Stimulated activated CD8-positive, alpha-beta memory T cell treated with anti-CD3 and anti-CD28 coated beads, Interleukin-7, amount 100 ng/mL, for 24 hours (primary cell): ENCODE results near the gene SLC13A4.
"Not testable (repeated sequence)": the region's sequence is repeated elsewhere in the genome, so short reads cannot be mapped to it uniquely, and the experiment has no call there.

Experiments
- DNase-seq: peaks from one replicate; pipeline ENCODE4 v3.0.0-alpha.2; 2020; ENCODE audit warnings: low read depth

Gene SLC13A4

DNA sequence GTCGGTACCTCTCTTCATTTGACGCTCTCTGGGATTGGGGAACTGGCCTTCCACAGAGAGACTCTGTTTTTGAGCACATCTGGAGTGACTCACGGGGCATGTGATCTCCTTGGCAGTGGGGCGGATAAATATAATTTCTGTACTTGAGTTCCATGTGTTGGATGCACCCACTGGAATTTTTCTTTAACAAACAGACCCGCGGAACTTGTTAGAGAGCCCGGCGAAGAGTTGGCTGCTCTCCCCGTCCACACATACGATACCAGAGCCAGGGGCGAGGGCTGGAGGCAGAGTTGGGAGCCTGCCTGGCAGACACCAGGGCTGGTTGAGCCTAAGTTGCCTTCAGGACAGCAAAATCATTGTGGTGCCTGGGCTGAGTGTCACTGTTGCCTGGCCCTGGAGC, 20.8 kb upstream of the SLC13A4 start, which contains the start of gene FAM180A:
Gene FAM180A (minus strand): TSS at position 44 of the 400 bp plus-strand sequence. CDS start 233 bp downstream, outside the sequence.
- DNase-seq, result no peak

DNA sequence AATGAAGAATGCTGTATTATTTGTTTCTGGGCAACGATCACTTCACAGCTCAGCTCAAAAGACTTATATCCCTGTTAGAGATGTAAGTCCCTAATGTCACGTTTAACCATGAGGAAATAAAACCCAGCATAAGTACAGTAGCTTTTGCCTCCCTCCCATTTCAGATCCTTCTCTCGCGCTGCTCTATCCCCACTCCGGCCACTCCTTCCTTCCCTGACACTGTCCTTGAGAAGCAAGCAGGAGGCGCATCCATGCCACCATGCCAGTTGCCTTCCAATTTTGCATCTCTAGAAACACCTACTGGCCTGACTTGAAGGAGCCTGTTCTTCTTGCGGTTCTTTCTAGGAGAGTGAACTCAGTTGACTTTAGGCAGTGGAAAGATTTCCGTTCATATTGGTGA, 19.4 kb upstream of the SLC13A4 start:
- DNase-seq, result no peak

DNA sequence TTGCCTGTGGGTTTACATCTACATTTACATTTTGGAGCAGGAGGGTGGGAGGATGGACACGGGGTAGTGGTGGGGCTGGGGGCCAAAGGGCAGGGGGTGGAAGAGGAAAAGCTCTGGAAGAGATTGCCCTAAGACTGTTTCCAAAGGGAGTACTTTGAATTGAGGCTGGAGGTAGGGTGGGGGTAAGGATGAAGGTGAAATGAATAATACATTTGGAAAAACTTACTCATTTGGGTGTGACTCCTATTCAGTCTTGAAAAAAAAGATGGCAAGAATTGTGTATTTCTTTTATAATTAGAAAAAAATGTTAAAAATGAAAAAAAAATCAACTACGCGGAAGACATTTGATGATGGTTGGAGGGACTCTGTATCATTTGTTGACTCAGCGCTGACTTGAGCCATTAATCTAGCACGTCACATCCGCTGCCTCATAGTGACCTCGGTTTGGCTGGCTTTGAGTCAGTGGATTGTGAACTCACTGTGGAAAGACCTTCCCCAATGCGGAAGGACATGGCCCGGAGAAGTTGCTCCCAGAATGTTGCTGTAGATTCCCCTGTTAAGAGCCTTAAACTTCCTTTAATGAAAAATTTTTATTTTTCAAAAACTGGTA, 17.8 kb upstream of the SLC13A4 start:
- DNase-seq, result no peak

DNA sequence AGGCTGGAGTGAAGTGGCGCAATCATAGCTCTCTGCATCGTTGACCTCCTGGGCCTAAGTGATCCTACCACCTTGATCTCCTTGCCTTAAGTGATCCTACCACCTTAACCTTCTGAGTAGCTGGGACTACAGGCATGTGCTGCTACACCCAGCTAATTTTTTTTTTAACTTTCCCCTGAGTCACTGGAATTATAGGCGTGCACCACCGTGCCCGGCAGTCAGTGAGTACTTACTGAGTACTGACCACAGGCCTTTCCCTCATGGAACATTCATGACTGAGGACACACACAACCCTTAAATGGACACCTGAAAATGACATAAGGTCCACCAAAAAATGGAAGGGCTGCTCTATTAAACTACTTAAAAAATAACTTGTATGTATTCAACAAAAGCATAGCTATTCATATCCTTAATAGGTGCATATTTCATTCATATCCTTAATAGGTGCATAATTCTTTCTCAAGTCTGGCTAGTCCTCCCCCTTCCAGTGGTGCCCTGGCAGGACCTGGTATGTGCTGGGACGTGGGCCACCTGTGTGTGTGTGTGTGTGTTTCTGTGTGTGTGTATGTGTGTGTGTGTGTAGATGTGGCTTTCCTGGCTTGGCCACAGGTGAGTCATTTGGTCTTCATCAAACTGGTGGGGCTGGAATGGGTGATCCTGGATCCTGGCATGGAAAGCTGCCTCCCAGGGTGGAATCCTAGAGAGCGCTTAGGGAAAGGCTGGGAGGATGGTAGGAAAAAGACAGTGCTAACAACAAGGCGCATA, 17.1 kb upstream of the SLC13A4 start:
- DNase-seq, result no peak

DNA sequence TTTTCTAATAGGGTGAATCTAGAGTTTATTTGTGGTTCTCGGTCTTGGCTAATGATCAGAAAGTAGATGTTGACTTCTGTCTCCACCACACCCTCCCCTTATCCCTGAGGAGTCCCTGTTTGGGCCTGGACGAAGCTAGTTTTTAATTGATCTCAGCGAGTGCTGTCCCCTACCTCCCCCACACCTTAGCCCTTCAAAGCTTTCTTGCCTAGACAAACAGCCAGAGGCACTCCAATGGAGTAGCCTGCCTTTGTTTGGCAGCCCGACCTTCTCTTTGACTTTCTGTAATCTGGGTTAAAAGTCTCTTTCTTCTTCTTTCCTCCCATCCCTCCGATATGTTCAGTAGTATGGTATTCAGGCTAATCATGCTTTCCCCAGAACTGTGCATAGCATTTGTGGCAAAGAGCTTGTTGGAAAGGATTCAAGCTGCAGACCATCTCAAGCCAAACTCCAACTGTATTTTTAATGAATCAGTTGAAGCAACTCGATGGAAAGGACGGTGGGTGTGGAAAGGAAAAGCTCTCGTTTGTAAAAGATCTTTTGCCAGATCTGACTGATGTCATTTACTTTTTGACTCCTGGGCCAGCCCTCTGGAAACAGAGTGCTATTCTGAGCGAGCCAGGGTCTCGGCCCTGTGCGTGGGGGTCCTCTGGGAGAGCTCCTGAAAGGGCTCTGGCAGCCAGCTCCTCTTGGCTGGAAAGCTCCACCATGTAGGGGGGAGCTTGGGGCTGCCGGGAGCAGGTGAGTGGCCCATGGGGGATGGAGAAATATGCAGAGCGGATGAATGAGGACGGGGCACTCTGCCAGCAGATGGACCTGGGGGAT, 16.1 kb upstream of the SLC13A4 start:
- no peak for DNase-seq

DNA sequence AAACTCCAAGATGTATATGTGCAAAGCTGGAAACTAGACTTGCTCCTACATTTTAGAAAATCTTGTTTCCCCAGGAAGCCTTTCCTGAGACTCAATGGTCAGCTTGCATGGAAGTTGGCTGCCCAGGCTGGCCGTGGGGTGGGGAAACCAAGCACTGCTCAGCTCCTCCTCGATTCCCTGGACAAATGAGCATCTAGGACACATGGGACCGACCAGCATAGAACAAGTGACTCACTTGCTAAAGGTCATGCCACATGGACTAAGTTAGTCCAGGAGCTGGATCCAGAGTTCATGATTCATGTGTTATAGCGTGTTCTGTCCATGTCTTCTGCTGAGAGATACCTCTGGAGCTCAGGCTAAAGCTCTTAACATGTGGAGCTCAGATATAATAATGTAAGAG, 14.4 kb upstream of the SLC13A4 start:
- no peak for DNase-seq

DNA sequence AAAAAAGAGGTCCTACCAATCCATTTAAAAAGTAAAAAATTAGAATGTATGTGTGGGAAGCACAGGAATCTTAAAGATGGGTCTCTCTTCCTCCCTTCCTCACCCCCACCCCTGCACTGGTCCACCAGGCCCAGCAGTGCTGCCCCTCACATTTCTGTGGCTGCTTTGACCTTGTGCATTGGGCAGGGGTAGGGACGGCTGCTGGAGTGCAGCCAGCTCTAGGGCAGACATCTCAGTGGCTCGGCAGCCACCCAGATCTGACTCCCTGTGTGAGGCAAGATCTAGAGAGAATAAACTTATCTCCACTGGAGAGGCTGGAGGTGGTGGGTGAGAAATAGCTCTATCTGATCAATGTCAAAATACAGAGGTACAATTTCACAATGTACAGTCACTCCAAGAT, 13.9 kb upstream of the SLC13A4 start:
- DNase-seq, result no peak

DNA sequence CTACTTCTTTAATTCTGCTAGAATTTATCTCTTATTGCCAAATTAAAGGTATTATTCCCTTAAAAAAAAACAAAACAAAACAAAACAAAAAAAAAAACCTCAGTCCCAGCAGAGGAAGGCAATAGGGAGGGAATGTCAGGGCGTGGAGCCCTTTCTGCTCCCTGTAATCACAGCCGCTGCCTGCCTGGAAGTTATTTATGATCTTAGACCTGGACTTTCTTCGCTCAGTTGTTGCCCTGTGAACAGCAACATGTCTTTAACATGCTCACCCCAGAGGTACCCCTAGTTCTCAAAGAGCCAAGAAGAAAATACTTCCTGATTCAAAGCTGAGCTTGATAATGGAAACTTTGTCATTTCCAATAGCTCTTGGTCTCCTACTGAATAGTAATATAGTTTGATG, 12.9 kb upstream of the SLC13A4 start:
- no peak for DNase-seq

DNA sequence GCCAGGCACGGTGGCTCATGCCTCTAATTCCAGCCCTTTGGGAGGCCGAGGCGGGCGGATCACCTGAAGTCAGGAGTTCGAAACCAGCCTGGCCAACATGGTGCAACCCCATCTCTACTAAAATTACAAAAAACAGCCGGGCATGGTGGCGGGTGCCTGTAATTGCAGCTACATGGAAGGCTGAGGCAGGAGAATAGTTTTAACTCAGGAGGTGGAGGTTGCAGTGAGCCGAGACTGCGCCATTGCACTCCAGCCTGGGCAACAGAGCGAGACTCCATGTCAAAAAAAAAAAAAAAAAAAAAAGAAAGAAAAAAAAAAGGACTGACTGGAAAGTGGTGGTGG, 9.3 kb upstream of the SLC13A4 start:
- not testable (repeated sequence) for DNase-seq

DNA sequence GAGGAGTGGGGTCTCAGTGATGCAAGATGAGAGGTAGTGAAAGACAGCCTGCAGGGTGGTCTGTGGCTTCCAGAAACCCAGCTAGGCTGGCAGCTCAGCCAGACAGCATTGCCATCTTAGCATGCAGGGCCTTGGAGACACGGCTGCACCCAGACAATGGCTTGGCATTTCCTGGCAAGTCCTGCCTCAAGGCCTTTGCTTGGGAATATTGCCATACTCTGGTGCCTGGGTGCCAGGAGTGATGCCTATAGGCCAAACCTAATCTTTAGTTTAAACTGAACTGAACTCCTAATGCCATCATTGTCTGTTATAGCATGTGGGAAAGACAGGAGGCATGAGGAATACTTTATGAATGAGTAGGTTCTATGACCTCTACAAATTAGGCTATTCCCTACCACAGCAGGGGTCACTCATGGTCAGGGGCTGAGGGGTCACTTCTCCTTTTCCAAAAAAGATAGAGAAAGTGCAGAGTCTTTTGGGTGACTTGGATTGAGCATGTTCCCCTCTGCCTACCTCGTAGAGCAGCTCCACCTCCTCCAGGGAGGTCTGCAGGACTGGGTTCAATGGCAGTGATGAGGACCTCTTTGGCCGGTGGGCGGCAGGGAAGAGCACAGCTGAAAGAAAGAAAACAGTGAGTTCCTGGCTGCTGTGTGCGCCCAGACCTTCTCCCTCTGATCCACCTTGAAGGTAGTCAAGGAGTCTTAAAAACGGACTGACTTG, 8.8 kb upstream of the SLC13A4 start:
- no peak for DNase-seq

DNA sequence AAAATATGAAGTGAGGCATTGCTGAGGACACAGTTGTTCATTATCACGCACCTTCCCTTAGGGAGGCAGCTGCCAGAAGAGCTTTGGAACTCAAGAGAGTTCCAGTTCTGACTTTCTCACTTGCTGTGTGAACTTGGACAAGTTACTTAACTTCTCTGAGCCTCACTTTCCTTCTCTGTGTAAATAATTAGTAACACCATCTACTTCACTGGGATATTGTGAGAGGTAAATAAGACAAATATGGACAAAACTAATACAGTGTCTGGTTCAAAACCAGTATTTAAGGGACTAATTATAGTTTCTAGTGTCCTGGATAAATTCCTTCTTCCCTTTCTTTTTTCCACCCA, 6.3 kb upstream of the SLC13A4 start:
- DNase-seq, result no peak

DNA sequence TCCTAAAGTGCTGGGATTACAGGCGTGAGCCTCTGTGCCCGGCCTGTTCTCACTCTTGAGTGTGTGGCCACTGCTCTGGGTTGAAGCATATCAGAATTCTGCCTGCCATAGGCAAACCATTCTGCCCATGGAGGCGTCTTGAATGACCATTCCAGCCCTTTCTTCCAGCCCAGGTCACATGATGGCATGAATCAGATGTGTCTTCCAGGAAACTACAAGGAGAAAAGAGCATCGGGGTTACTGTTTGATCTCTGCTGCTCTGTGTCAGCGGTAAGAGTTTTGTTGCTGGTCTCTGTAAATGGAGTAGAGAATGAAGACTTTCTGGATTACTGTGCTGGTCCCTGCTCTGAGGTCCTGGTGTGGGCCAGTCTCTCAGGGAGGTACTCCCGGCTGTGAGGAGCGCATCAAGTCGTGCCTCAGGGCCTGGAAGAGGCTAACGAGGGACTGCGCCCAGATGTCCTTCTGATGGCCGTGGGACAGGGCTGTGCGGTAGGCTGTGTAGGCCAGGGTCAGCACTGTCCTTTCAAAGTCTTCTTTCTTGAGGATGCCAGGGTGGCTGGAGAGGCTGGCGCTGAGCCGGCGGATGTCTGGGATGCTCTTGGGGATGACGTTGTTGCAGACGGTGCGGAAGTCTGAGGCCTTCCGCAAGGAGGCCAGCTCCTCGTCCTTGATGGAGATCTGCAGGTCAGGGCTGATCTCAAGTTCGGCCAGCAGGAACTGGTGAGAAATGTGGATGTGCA, 5.8 kb upstream of the SLC13A4 start:
- DNase-seq, result no peak

DNA sequence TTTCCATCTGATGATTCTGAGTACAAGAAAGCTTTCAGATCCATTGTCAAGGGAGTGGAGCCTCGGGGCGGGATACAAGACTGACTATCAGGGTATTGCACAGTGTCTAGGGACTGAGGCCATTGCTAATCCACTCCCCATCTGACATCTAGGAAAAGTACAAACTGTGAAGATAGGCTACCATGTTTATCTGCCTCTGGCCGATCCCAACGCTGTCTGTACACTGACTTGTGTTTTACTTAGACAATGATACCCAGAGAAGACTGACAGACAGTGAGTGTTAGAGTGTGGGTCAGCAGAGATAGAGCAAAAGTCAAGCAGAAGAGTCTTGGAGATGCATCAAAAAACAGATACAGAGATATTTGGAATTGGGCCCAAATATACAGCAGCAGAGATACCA, 3.1 kb upstream of the SLC13A4 start:
- no peak for DNase-seq

DNA sequence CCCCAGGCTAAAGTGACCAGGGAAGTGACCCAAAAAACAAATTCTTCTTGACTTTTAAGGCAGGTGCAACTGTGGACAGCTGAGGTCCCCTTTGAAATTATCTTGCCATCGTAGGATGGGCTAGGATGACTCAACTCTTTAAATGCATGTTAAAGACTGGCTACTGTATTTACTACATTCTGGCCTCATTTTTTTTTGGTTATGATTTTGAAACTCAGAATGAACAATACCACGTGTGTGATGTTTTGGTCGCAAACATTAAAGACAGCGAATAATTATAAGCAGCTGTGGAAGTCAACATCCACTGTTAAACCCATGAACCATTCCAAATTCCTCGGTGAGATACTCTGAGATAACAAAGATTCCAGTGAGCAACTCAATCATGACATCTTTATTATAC, 1.2 kb upstream of the SLC13A4 start:
- no peak for DNase-seq

DNA sequence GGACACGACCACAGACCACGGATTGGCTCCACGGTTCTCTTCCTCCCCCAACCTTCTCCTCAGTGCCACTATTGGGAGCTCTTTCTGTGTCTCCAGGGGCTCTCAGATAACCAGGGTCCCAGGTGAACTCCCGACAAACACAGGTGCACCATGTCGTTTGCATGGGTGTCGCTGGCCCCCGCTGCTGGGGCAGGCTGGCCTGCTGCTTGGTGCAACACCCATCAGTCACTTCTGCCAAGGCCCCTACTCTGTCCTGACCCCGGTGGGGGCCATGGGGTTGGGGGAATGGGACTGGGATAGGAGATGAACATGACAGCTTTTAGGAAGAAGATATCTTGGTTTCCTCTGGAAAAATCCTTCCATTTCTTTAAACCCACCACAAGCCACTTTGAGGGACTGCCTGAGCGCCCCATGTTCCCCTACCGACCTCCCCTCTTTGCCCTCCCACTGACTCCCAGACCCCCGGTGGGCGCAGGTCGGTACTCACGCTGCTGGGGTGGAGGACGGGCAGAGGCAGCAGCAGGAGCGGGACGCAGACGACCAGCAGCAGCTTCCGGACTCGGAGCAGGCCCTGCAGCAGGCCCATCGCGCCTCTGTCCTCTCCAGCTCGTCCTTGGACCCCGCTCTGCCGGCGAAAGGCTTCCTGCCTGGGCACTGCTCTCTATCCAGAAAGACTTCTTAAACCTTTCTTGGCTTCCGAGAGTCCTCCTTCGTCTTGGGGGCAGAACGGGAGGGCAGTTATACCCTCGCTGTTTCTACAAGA, 894 bp downstream of the SLC13A4 start:
- no peak for DNase-seq

DNA sequence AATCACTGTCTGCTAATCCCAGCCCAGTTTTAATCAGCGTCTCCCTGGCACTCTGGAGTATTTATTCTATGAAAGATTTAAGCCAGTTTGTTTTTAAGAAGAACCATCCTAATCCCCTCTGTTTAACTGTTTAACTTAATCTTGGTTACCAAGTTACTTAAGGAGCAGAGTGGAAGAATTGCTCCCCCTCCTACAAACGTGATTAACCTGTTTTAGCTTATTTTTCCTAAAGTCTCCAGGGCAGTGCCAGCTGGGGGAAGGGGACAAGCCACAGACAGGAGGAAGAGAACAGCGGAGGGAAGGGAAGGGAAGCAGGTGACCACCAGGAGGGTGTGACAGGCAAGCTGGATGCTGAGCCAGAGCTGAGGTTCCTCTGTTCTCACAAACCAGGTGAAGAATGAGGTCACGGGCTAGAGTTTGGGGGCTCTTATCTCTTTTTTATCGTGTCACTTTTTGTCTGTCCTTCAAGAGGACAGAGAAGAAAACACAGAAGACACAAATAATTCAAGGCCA, 1.7 kb downstream of the SLC13A4 start:
- no peak for DNase-seq

DNA sequence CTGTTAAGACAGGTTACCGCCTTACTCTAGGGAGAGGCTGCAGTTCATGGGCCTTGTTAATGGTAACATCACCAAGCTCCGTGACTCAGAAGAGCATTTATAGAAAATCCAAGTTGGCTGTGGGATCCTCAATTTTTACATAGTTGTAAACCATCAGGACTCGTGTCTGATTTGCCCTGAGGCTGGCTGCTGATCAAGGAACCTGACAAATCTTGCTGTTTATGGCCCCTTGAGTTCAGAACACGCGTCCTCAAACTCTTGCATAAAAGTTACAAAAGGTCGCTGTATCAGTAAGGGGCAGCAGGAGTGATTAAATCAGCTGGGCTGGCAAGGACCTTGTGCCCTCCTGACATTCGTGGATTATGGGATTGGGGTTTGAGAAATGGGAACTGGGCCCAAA, 4.6 kb downstream of the SLC13A4 start:
- no peak for DNase-seq

DNA sequence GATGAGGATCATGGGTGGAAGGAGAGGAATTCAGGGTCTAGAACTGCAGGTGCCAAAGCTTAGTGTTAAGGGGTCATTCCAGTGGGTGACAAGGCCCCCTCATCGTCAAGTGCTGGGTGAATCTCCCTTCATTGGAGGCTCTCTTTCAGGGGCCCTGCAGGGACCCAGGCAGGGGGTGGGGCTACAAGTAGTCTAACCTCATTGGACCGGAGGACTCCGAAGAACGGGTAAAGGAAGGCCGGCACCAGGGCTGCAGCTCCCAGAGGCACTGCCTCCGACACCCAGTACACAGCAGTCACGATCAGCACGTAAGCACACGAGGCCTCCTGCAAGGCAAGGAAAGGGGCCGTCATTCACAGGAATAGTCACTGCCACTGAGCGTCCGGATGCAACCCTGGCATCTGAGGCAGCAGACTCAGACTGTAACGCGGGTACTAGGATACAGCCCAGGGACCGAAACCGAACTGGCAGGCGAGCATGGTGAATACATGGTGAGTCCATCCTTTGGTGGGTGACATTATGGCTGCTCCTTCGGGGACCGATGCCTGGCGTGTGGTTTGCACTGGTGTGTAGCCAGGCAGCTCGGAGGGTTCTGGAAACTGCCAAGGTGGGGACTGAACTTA, 6.7 kb downstream of the SLC13A4 start:
- DNase-seq, result no peak

DNA sequence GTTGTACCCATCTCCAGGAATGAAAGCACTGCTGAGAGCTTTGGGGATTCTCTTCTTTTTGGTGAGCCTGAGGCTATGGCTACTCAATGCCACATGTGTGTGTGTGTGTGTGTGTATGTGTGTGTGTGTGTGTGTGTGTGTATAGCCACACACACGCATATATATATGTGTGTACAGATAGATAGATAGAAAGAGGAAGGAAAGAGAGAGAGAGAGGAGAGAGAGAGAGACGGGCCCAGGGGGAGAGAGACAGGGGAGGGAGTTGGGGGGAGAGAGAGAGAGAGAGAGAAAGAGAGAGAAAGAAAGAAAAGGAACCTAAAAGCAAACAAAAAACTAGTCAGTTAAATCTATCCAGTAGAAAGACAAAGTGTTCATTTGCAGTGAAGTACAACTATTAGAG, 8.3 kb downstream of the SLC13A4 start:
- DNase-seq, result no peak

DNA sequence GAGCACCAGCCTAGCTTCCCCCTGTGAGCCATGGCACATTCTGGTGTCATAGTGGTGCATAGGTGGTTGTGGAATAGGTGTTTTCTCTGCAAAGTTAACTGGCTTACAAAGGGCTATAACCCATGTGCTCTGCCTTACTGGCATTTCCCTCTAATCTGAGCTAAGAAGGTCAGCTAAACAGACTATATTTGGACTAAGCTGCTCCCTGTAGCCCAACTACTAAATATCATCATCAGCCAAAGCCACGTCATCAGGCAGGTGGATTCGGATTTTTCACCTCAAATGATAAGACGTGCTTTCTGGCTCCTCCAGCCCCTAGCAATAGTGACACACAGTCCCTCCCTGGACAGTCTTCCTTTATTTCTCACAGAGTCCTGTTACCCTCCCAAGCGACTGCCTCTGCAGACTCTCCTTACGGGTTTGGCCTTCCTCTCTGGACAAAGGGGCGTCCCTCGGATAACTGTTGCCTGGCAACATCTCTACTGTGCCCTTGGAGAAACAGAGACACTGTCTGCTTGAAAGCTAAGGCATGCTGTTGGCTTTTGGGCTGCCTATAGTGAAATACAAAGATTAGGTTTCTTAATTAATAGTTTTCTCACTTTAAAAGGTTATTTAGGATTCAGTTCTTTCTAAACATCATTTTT, 9.1 kb downstream of the SLC13A4 start:
- DNase-seq, result no peak
